Effector memory CD4-positive, alpha-beta T cell (primary cell): ENCODE results near the gene ETV5.

Experiments
- DNase-seq, 3 donors: peaks; one replicate each; pipeline ENCODE4 v3.0.0-alpha.2; 2020
- H3K27ac ChIP-seq: 2 replicates; pipeline ENCODE4 v1.7.0; 2013; ENCODE audit warnings: mild to moderate bottlenecking, low read length, moderate library complexity; ENCODE audit not compliant: insufficient read depth, poor library complexity, severe bottlenecking
- H3K27me3 ChIP-seq: replicated peaks from 2 replicates; pipeline ENCODE4 v1.7.0; 2013; ENCODE audit warnings: mild to moderate bottlenecking, low read length; ENCODE audit not compliant: insufficient read depth, control insufficient read depth, poor library complexity, severe bottlenecking
- H3K36me3 ChIP-seq: 2 replicates; pipeline ENCODE4 v1.7.0; 2013; ENCODE audit warnings: mild to moderate bottlenecking, low read length, moderate library complexity; ENCODE audit not compliant: control insufficient read depth, insufficient read depth
- H3K4me1 ChIP-seq: 2 replicates; pipeline ENCODE4 v1.7.0; 2013; ENCODE audit warnings: low read length, mild to moderate bottlenecking; ENCODE audit not compliant: control insufficient read depth, insufficient read depth, poor library complexity, severe bottlenecking
- H3K4me3 ChIP-seq: 2 replicates; pipeline ENCODE4 v1.7.0; 2013; ENCODE audit warnings: low read length, low read depth, mild to moderate bottlenecking; ENCODE audit not compliant: insufficient read depth, poor library complexity, severe bottlenecking
- H3K9me3 ChIP-seq: 2 replicates; pipeline ENCODE4 v1.7.0; 2013; ENCODE audit warnings: mild to moderate bottlenecking, low read length, moderate library complexity; ENCODE audit not compliant: control insufficient read depth
- total RNA-seq, 3 donors: gene quantifications; one replicate each; lab custom pipeline; 2026; lab: John Stamatoyannopoulos, UW

Gene ETV5
- total RNA-seq = 0.17 to 0.78 (median 0.19) reads per million in 3 donors

DNA sequence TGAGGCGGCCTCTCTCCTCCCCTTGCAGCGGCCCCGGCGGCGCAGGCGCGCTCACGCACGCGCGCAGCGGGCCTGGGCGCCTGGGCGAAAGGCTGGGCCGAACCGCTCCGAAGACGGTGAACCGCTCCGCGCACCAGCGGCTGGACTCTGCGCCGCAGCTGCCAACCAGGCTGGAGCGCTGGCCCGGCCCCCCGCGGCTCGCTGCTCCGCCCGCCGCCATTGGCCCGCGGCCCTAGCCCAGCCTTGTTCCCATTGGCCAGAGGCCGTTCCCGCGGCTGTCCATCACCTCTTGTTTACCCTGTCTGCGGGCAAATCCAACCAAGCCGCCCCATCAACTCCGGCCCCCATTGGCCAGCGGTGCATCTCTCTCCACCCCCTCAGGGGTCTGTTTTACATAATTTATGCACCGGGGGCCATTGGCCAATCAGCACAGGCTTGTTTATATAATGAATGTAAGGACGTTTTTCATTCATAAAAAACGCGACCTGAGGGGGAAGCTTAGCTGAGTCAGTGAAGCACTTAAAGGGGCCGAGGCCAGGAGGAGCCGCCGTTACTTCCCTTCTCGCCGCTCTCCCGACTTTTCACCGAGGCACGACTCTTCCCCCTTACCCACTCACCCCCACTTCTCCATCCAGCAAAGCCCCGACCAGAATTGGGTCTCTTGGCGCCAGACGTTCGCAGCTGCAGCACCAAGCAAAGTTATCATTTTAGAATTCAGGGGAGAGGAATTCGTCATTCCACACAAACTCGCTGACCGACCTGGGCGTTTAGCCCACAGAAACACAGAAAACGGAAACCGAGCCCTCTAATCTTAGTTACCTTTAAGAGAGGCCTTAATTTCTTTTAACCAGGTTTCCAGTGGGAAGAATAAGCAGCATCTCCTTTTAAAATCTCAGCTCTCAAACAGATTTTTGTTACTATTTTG is at the start of gene ETV5:
TSS of gene ETV5 (minus strand) at position 149 of the 925 bp plus-strand sequence. CDS start 3,221 bp downstream, outside the sequence.
- peak; percentile 83 to 89 (median 85) for DNase-seq
- Histone ChIP-seq H3K4me3 (peak within 1 kb of the TSS; percentile 66), H3K9me3 (no peaks in the 10 kb centered on the region), H3K36me3 (no peaks in the 10 kb centered on the region), H3K27me3 (peaks cover 57% of the 10 kb centered on the region), H3K27ac (no peak within 1 kb of the TSS), H3K4me1 (peaks cover 34% of the 10 kb centered on the region)

DNA sequence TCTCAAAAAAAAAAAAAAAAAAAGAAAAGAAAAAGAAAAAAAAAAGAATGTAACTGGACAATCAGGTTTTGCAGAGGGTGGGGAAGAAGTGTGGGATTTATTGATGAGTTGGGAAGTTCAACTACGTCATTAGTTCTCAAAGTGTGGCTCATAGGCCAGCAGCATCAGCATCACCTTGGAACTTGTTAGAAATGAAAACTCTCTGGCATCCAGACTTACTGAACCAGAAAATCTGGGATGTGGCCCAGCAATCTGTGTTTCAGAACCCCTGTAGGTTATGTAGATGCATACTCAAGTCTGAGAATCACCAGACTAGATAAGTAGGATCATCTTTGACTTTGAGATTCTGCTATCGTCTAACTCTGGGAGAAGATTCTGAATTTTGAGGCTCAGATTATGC is 45.8 kb upstream of the ETV5 start:
- no peak overlapping the region for H3K4me3 ChIP-seq
- no peak overlapping the region for H3K27ac ChIP-seq
- H3K27me3 ChIP-seq = peaks cover 6% of the 10 kb centered on the region
- DNase-seq = no peak
- no peaks in the 10 kb centered on the region for H3K36me3 ChIP-seq
- H3K9me3 ChIP-seq = no peaks in the 10 kb centered on the region
- H3K4me1 ChIP-seq = no peaks in the 10 kb centered on the region

DNA sequence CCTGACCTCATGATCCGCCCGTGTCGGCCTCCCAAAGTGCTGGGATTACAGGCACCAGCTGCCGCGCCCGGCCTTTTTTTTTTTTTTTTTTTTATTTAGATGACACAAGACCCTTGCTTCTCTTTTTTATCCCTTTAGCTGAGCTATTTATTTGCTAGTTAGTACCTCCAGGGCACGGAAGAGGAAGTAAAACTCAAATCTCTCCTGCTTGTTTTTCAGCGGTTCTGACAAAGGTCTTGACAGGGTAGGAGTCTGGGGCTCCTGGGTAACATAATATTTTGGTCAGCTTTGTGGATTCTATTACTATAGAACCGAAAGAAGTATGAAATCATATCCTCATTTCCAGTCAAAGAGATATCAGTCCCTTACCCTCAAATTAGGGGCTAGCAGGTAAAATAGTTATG is 44.0 kb upstream of the ETV5 start:
- H3K4me1 ChIP-seq = no peaks in the 10 kb centered on the region
- H3K9me3 ChIP-seq = no peaks in the 10 kb centered on the region
- H3K27me3 ChIP-seq = peaks cover 6% of the 10 kb centered on the region
- H3K27ac ChIP-seq = no peak overlapping the region
- H3K36me3 ChIP-seq = no peaks in the 10 kb centered on the region
- H3K4me3 ChIP-seq = no peak overlapping the region
- no peak for DNase-seq

DNA sequence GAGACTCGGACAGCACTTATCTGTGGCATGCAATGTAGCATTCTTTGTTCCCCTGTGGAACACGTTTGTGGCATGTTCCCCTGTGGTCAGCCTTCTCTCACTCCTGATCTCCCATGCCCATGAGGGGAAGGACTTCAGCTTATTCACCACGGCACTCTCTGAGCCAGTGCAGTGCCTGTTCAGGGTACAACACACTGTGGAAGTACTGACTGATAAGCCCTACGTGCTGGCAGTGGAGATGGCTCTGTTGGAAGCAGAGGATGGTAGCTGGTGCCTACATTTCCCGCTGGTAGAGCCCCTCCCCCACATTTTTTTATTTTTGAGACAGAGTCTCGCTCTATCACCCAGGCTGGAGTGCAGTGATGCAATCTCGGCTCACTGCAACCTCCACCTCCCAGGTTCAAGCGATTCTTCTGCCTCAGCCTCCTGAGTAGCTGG is 43.5 kb upstream of the ETV5 start:
- no peaks in the 10 kb centered on the region for H3K4me1 ChIP-seq
- no peak overlapping the region for H3K4me3 ChIP-seq
- H3K9me3 ChIP-seq = no peaks in the 10 kb centered on the region
- H3K27me3 ChIP-seq = peaks cover 6% of the 10 kb centered on the region
- no peaks in the 10 kb centered on the region for H3K36me3 ChIP-seq
- no peak for DNase-seq
- no peak overlapping the region for H3K27ac ChIP-seq

DNA sequence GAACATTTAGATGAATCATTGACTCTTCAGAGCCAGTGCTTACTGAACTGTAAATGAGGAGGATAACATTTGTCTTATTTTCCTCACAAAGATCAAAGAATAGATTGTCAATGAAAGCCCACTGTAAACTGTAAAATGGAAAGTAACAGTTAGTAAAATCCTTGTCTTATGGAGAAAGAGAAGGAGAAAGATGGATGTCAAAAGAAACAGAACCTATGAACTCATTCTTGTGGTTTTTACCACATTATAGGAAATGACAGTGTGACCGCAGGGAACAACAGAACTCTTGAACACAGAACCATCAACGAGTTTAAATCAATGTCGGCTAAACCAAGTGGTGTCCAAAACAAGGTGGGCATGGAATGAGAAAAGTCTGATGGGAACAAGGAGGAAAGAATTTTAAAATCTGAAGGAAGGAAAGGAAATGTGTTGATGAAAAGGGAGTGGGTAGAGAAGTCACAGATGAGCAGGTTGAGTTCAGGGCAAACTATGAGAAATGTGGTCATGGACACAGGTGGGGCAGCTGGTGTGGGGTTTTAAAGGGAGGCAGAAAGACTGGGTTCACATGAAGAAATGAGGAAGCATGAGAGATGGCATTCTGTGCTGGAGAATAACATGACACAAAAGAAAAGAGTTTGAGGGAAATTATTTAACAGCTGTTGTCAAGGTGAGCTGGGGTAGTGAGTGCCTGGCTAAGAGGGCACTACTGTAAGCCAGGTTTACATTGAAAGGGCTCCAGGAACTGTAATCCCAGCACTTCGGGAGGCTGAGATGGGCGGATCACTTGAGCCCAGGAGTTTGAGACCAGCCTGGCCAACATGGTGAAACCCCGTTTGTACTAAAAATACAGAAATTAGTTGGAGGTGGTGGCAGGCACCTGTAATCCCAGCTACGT is 42.4 kb upstream of the ETV5 start:
- Histone ChIP-seq H3K27ac (no peak overlapping the region), H3K27me3 (peaks cover 6% of the 10 kb centered on the region), H3K4me3 (no peak overlapping the region), H3K36me3 (no peaks in the 10 kb centered on the region), H3K4me1 (no peaks in the 10 kb centered on the region), H3K9me3 (no peaks in the 10 kb centered on the region)
- no peak for DNase-seq

DNA sequence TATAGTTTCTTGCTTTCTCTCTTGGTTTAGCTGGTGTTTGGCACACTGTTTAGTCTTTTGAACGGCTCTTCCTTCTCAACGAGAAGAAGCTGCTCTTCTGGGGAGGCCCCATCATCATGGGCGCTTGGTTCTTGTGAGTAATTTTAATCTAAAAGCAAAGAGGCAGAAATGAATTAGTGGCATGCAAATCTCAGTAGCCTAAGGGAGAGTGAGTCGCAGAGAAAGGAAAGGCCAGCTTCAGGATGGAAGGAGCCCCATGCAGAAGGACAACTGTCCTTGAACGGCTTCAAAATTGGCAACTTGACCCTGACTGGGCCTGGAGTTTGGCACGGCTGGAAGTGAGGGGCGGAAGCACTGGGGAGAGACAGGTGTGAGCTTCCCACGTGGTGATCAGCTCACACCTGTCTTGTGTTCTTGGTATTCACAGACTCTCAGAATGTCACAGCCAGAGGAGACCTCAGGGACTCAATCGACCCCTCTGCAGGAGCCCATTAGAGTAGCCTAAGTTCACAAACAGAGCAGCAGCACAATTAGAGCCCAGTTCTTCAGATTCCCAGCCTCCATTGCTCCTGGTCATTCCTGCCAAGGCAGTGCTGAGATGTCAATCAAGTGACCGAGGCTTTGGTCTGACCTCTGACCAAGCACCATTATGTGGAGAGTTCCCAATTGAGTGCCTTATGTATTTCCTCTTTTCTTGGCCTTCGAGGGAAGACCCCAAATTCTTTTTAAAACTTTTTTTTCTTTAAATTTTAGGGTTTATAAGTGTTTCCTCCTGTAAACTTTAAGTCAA is 41.3 kb upstream of the ETV5 start:
- Histone ChIP-seq H3K36me3 (no peaks in the 10 kb centered on the region), H3K27me3 (peaks cover 6% of the 10 kb centered on the region), H3K4me1 (no peaks in the 10 kb centered on the region), H3K27ac (no peak overlapping the region), H3K4me3 (no peak overlapping the region), H3K9me3 (no peaks in the 10 kb centered on the region)
- no peak for DNase-seq

DNA sequence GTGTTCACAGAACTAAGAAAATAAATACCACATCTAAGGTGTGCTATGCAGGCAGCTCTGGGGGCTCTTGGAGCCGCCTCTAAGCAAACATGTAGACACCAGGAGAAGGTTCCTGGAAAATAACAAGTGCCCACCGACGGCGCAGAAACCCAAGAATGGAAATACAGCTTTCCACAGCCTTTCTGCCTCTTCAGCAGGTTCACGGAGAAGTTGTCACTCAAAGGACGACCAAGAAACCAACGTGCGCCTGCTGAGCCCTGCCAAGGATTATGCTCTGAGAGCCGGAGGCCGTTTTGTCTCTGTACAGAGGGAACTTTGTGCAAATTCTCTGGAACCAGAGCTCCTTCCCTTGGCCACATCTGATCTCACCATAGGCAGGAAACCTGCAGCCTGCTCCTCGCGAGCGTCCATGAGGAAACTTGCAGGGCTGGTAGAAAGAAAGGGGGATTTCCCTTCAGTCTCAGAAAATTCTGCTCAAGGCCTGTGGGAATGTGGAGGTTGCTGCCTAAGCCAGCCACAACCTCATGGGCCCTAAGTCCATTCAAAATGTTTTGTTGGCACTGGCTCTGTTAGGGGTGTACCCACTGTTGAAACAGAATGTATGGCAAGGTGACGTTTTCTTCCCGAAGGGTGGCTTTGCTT is 40.6 kb upstream of the ETV5 start:
- Histone ChIP-seq H3K36me3 (no peaks in the 10 kb centered on the region), H3K9me3 (no peaks in the 10 kb centered on the region), H3K4me3 (no peak overlapping the region), H3K27me3 (peaks cover 6% of the 10 kb centered on the region), H3K27ac (no peak overlapping the region), H3K4me1 (no peaks in the 10 kb centered on the region)
- no peak for DNase-seq

DNA sequence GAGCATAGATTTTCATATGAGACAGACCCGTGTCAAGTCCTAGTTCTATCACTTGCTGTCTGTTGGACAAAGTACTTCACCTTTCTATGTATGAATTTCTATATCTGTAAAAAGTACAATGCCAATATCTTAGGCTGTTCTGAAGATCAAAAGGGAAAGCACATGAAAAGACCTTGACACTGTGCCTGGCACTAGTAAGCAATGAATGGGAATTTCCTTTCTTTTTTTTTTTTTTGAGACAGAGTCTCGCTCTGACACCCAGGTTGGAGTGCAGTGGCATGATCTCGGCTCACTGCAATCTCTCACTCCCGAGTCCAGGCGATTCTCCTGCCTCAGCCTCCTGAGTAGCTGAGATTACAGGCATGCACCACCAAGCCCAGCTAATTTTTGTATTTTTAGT is 35.4 kb upstream of the ETV5 start:
- Histone ChIP-seq H3K27ac (no peak overlapping the region), H3K4me3 (no peak overlapping the region), H3K36me3 (no peaks in the 10 kb centered on the region), H3K4me1 (no peaks in the 10 kb centered on the region), H3K27me3 (no peaks in the 10 kb centered on the region), H3K9me3 (no peaks in the 10 kb centered on the region)
- no peak for DNase-seq

DNA sequence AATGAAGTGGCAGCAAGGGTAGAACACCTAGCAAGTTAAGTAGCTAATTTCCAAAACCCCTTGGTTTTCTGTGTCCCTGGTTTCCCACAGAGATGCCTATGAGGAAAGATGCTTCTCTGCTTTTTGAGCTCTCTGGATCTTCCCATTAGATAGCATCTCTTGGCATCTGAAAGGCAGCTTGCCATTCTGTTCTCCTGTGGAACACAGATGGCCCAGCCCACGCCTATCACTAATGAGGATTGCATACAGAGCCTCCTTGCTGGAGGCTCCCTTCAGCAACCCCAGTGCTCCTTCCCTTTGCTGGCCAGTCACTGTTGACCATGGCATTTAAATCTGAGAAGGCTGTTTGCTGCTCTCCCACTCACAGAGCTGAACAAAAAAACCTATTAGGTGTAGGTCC is 34.4 kb upstream of the ETV5 start:
- no peak overlapping the region for H3K4me3 ChIP-seq
- no peaks in the 10 kb centered on the region for H3K36me3 ChIP-seq
- DNase-seq = no peak
- H3K27ac ChIP-seq = no peak overlapping the region
- H3K27me3 ChIP-seq = no peaks in the 10 kb centered on the region
- no peaks in the 10 kb centered on the region for H3K9me3 ChIP-seq
- no peaks in the 10 kb centered on the region for H3K4me1 ChIP-seq
